H4 (cell line): ENCODE data around the gene ITGA3. TPM values are rescaled to one million over a fixed set of nuclear protein-coding genes. Genes with fewer than 3 reads are reported as not detected.
"Not testable (repeated sequence)": the region's sequence is repeated elsewhere in the genome, so short reads cannot be mapped to it uniquely, and the experiment has no call there.

ENCODE experiments used
- DNase-seq: peaks from one replicate; pipeline ENCODE4 v3.0.0-alpha.2; 2015; ENCODE audit warnings: low spot score
- total RNA-seq: library from RNA; depleted of rRNA; stranded (reverse); fragments of >200 nt; shearing (Covaris generic); gene quantifications from 2 replicates; pipeline ENCODE4 v1.2.3, GENCODE V29; 2014

Gene ITGA3
- total RNA-seq, 1 experiment from 2014 or later: 106 TPM

GRCh38 chr17:50052241-50052796, 3.6 kb upstream of the ITGA3 start:
- no peak for DNase-seq

GRCh38 chr17:50052822-50053653, 2.9 kb upstream of the ITGA3 start:
- no peak for DNase-seq

GRCh38 chr17:50053654-50053960, 2.3 kb upstream of the ITGA3 start:
- no peak for DNase-seq

- DNase-seq: no peak
Observed at GRCh38 chr17:50055055-50055425, 870 bp upstream of the ITGA3 start.

GRCh38 chr17:50056217-50056960, 479 bp downstream of the ITGA3 start:
- DNase-seq: peak; percentile 63

GRCh38 chr17:50056961-50057330, 1.0 kb downstream of the ITGA3 start:
- DNase-seq: peak; percentile 37

GRCh38 chr17:50057521-50057991, 1.6 kb downstream of the ITGA3 start:
- DNase-seq: no peak

- no peak for DNase-seq
Observed at GRCh38 chr17:50058296-50058953, 2.5 kb downstream of the ITGA3 start.

GRCh38 chr17:50059256-50059655, 3.3 kb downstream of the ITGA3 start:
- DNase-seq: no peak

GRCh38 chr17:50059759-50060273, 3.9 kb downstream of the ITGA3 start:
- DNase-seq: no peak

GRCh38 chr17:50060951-50061712, 5.2 kb downstream of the ITGA3 start:
- DNase-seq: peak; percentile 58

- not testable (repeated sequence) for DNase-seq
Observed at GRCh38 chr17:50061713-50062045, 5.8 kb downstream of the ITGA3 start.

GRCh38 chr17:50062293-50063243, 6.7 kb downstream of the ITGA3 start:
- peak; percentile 100 for DNase-seq

- DNase-seq: no peak
Observed at GRCh38 chr17:50063561-50064252, 7.8 kb downstream of the ITGA3 start.

GRCh38 chr17:50064253-50065001, 8.5 kb downstream of the ITGA3 start:
- peak; percentile 98 for DNase-seq

GRCh38 chr17:50065056-50065455, 9.1 kb downstream of the ITGA3 start:
- no peak for DNase-seq

- no peak for DNase-seq
Observed at GRCh38 chr17:50066995-50067394, 11.1 kb downstream of the ITGA3 start.

- no peak for DNase-seq
Observed at GRCh38 chr17:50067996-50068395, 12.1 kb downstream of the ITGA3 start.
